GM23338 (cell line): ENCODE measurements around the gene MSMB.

ENCODE experiments used
- CREB1 ChIP-seq: fragments of 250-450 bp; sonication (Bioruptor Pico); IDR thresholded peaks from 2 replicates; pipeline ENCODE4 v1.5.0; 2020; ENCODE audit warnings: low read depth, mild to moderate bottlenecking, moderate library complexity
- CTCF ChIP-seq, 2 experiments: fragments of 200-600 bp in 1 of 2; sonication (generic) in 1 of 2; conservative IDR thresholded peaks; 2 replicates each; pipeline versions ENCODE4 v1.5.1 to v1.6.1; 2016 to 2017; ENCODE audit warnings: antibody characterized with exemption in 2 of 2, low read depth in 2 of 2, mild to moderate bottlenecking in 2 of 2, moderate library complexity in 1 of 2
- EZH2 ChIP-seq: fragments of 200-600 bp; sonication (generic); IDR thresholded peaks from one replicate; pipeline ENCODE4 v1.8.0; 2017; ENCODE audit warnings: antibody characterized with exemption, mild to moderate bottlenecking, low read depth; ENCODE audit not compliant: unreplicated experiment
- EZH2phosphoT487 ChIP-seq: fragments of 200-600 bp; sonication (generic); IDR thresholded peaks from one replicate; pipeline ENCODE4 v1.8.1; 2018; ENCODE audit warnings: antibody characterized with exemption; ENCODE audit not compliant: unreplicated experiment
- JUNB ChIP-seq: IDR thresholded peaks from one replicate; pipeline ENCODE4 v1.6.1; 2016; ENCODE audit warnings: antibody characterized with exemption; ENCODE audit not compliant: unreplicated experiment
- NANOG ChIP-seq: IDR thresholded peaks from 2 replicates; pipeline ENCODE4 v1.6.1; 2016; ENCODE audit warnings: antibody characterized with exemption, borderline replicate concordance
- POLR2AphosphoS5 ChIP-seq: IDR thresholded peaks from 2 replicates; pipeline ENCODE4 v1.6.1; 2016; ENCODE audit warnings: antibody characterized with exemption, low read depth
- REST ChIP-seq: IDR thresholded peaks from one replicate; pipeline ENCODE4 v1.6.1; 2018; ENCODE audit warnings: antibody characterized with exemption; ENCODE audit not compliant: unreplicated experiment
- STAT1 ChIP-seq: IDR thresholded peaks from one replicate; pipeline ENCODE4 v1.6.1; 2016; ENCODE audit warnings: antibody characterized with exemption; ENCODE audit not compliant: unreplicated experiment
- ZNF331 ChIP-seq: fragments of 250-450 bp; sonication (Bioruptor Pico); IDR thresholded peaks from 2 replicates; pipeline ENCODE4 v1.5.0; 2020; ENCODE audit warnings: low read depth, mild to moderate bottlenecking, moderate library complexity
- TF ChIP-seq, protein P1 (sequence below): IDR thresholded peaks from 2 replicates; pipeline ENCODE4 v1.6.1; 2016; ENCODE audit warnings: antibody characterized with exemption

- TF ChIP-seq EZH2 (no peak), CREB1 (CRISPR knock-in tag) (no peak), CTCF (conservative IDR thresholded peaks at IDR 0.05; ENCODE audit: low read depth in 2 of 2) (no peak), EZH2phosphoT487 (no peak), NANOG (no peak), JUNB (no peak), REST (no peak), POLR2AphosphoS5 (no peak), ZNF331 (CRISPR knock-in tag) (no peak), STAT1 (no peak)
- TF ChIP-seq, protein P1, sequence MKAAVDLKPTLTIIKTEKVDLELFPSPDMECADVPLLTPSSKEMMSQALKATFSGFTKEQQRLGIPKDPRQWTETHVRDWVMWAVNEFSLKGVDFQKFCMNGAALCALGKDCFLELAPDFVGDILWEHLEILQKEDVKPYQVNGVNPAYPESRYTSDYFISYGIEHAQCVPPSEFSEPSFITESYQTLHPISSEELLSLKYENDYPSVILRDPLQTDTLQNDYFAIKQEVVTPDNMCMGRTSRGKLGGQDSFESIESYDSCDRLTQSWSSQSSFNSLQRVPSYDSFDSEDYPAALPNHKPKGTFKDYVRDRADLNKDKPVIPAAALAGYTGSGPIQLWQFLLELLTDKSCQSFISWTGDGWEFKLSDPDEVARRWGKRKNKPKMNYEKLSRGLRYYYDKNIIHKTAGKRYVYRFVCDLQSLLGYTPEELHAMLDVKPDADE = no peak
These were observed 14.2 kb downstream of the MSMB start for GRCh38 chr10:46031648-46032532.
